H9 (cell line): ENCODE data around the gene CALCOCO1. TPM values are rescaled to one million over a fixed set of nuclear protein-coding genes. Genes with fewer than 3 reads are reported as not detected.

Experiments used
- DNase-seq: peaks from one replicate; pipeline ENCODE4 v3.0.0-alpha.2; 2017
- H2AFZ ChIP-seq: one replicate; pipeline ENCODE4 v1.6.1; 2013; ENCODE audit warnings: mild to moderate bottlenecking, low read length, control low read depth, moderate library complexity
- H2AK5ac ChIP-seq: 2 replicates; pipeline ENCODE4 v1.6.1; 2013; ENCODE audit warnings: low read length, control low read depth, mixed read lengths; ENCODE audit not compliant: insufficient read length
- H2BK120ac ChIP-seq: one replicate; pipeline ENCODE4 v1.6.1; 2013; ENCODE audit warnings: low read depth, mild to moderate bottlenecking, low read length, control low read depth, inconsistent platforms; ENCODE audit not compliant: poor library complexity, severe bottlenecking
- H2BK12ac ChIP-seq: 2 replicates; pipeline ENCODE4 v1.6.1; 2013; ENCODE audit warnings: low read length, control low read depth, mixed read lengths, low read depth; ENCODE audit not compliant: insufficient read length
- H2BK15ac ChIP-seq: 2 replicates; pipeline ENCODE4 v1.6.1; 2013; ENCODE audit warnings: low read depth, low read length, control low read depth
- H2BK20ac ChIP-seq: one replicate; pipeline ENCODE4 v1.6.1; 2013; ENCODE audit warnings: low read depth, mild to moderate bottlenecking, low read length, control low read depth, inconsistent platforms; ENCODE audit not compliant: poor library complexity, severe bottlenecking
- H2BK5ac ChIP-seq: 2 replicates; pipeline ENCODE4 v1.6.1; 2013; ENCODE audit warnings: low read length, control low read depth, mixed read lengths; ENCODE audit not compliant: insufficient read length
- H3K14ac ChIP-seq: 2 replicates; pipeline ENCODE4 v1.6.1; 2013; ENCODE audit warnings: low read length, control low read depth; ENCODE audit not compliant: insufficient read depth
- H3K18ac ChIP-seq: 2 replicates; pipeline ENCODE4 v1.6.1; 2013; ENCODE audit warnings: low read depth, mild to moderate bottlenecking, mixed read lengths, low read length, control low read depth; ENCODE audit not compliant: insufficient read length
- H3K23ac ChIP-seq: 2 replicates; pipeline ENCODE4 v1.6.1; 2013; ENCODE audit warnings: low read length, control low read depth, mixed read lengths, low read depth; ENCODE audit not compliant: insufficient read length
- H3K23me2 ChIP-seq: 2 replicates; pipeline ENCODE4 v1.6.1; 2013; ENCODE audit warnings: low read depth, mild to moderate bottlenecking, mixed read lengths, low read length, control low read depth; ENCODE audit not compliant: insufficient read length, poor library complexity, severe bottlenecking
- H3K27ac ChIP-seq: 2 replicates; pipeline ENCODE4 v1.5.1; 2013; ENCODE audit warnings: low read length, control low read depth, mixed read lengths, low read depth; ENCODE audit not compliant: insufficient read length
- H3K27me3 ChIP-seq: 2 replicates; pipeline ENCODE4 v1.6.1; 2013; ENCODE audit warnings: low read length, control low read depth, inconsistent platforms; ENCODE audit not compliant: insufficient read depth
- H3K4ac ChIP-seq: 2 replicates; pipeline ENCODE4 v1.6.1; 2013; ENCODE audit warnings: low read depth, mild to moderate bottlenecking, control low read depth, inconsistent platforms, low read length, moderate library complexity
- H3K4me1 ChIP-seq: 2 replicates; pipeline ENCODE4 v1.6.1; 2013; ENCODE audit warnings: low read length, control low read depth, inconsistent platforms; ENCODE audit not compliant: insufficient read depth
- H3K4me2 ChIP-seq: 2 replicates; pipeline ENCODE4 v1.6.1; 2013; ENCODE audit warnings: low read length, control low read depth, mixed read lengths; ENCODE audit not compliant: insufficient read length, insufficient read depth
- H3K56ac ChIP-seq: 2 replicates; pipeline ENCODE4 v1.6.1; 2013; ENCODE audit warnings: low read depth, mild to moderate bottlenecking, mixed read lengths, low read length, control low read depth; ENCODE audit not compliant: insufficient read length
- H3K79me1 ChIP-seq: 2 replicates; pipeline ENCODE4 v1.6.1; 2013; ENCODE audit warnings: low read depth, mild to moderate bottlenecking, moderate library complexity, low read length, control low read depth, inconsistent platforms; ENCODE audit not compliant: insufficient read depth, poor library complexity, severe bottlenecking
- H3K79me2 ChIP-seq: 2 replicates; pipeline ENCODE4 v1.6.1; 2013; ENCODE audit warnings: low read length, control low read depth, inconsistent platforms; ENCODE audit not compliant: insufficient read depth
- H3K9ac ChIP-seq: 2 replicates; pipeline ENCODE4 v1.6.1; 2013; ENCODE audit warnings: low read length, control low read depth, mixed read lengths; ENCODE audit not compliant: insufficient read length; ENCODE audit errors: extremely low read depth
- H3K9me3 ChIP-seq: one replicate; pipeline ENCODE4 v1.6.1; 2013; ENCODE audit warnings: low read depth, low read length, inconsistent platforms; ENCODE audit not compliant: control insufficient read depth
- H3T11ph ChIP-seq: one replicate; pipeline ENCODE4 v1.6.1; 2013; ENCODE audit warnings: mild to moderate bottlenecking, low read length, control low read depth, inconsistent platforms
- H4K20me1 ChIP-seq: one replicate; pipeline ENCODE4 v1.6.1; 2013; ENCODE audit not compliant: control insufficient read depth, insufficient read length, insufficient read depth
- H4K5ac ChIP-seq: 2 replicates; pipeline ENCODE4 v1.6.1; 2013; ENCODE audit warnings: low read depth, mild to moderate bottlenecking, mixed read lengths, low read length, control low read depth; ENCODE audit not compliant: insufficient read length
- H4K8ac ChIP-seq: replicated peaks from 2 replicates; pipeline ENCODE4 v1.6.1; 2013; ENCODE audit warnings: low read length, control low read depth, mixed read lengths, low read depth; ENCODE audit not compliant: insufficient read length
- H4K91ac ChIP-seq: 2 replicates; pipeline ENCODE4 v1.6.1; 2013; ENCODE audit warnings: low read depth, mild to moderate bottlenecking, moderate library complexity, mixed read lengths, low read length, control low read depth; ENCODE audit not compliant: insufficient read length
- H3K27ac Mint-ChIP-seq, 3 experiments: 2 replicates in 2 of 3; 3 replicates in 1 of 3; pipeline ENCODE4 v1.8.0; 2020 to 2021; ENCODE audit warnings: mixed read lengths in 3 of 3, mild to moderate bottlenecking in 1 of 3, moderate library complexity in 1 of 3
- H3K27me3 Mint-ChIP-seq: 2 replicates; pipeline ENCODE4 v1.8.0; 2021; ENCODE audit warnings: low read depth, mild to moderate bottlenecking, moderate library complexity, mixed read lengths
- H3K36me3 Mint-ChIP-seq, 3 experiments: 2 replicates in 2 of 3; 3 replicates in 1 of 3; pipeline ENCODE4 v1.8.0; 2020 to 2021; ENCODE audit warnings: low read depth in 3 of 3, mixed read lengths in 3 of 3; ENCODE audit not compliant: insufficient read depth in 1 of 3
- H3K4me1 Mint-ChIP-seq, 2 experiments: 2 replicates each; pipeline ENCODE4 v1.8.0; 2020; ENCODE audit warnings: mixed read lengths in 2 of 2
- H3K4me3 Mint-ChIP-seq, 2 experiments: 2 replicates in 1 of 2; 3 replicates in 1 of 2; pipeline ENCODE4 v1.8.0; 2020 to 2021; ENCODE audit warnings: mild to moderate bottlenecking in 2 of 2, mixed read lengths in 2 of 2, moderate library complexity in 1 of 2
- H3K9me3 Mint-ChIP-seq, 2 experiments: 2 replicates in 1 of 2; 3 replicates in 1 of 2; pipeline ENCODE4 v1.8.0; 2020; ENCODE audit warnings: mild to moderate bottlenecking in 2 of 2, mixed read lengths in 2 of 2, moderate library complexity in 1 of 2
- WGBS: extraction: QIAGEN DNeasy Blood & Tissue Kit; methylation state at CpG from one replicate; pipeline ENCODE4 v1.1.7; 2013; ENCODE audit warnings: missing lambda C conversion rate, low lambda C conversion rate, mixed read lengths; ENCODE audit not compliant: insufficient read length; ENCODE audit errors: extremely low coverage; 5-methylcytosine and 5-hydroxymethylcytosine counted together
- total RNA-seq: library from RNA; stranded (reverse); gene quantifications from 2 replicates; pipeline ENCODE4 v1.2.1, GENCODE V29; 2021
- TF ChIP-seq, protein P1 (sequence below): fragments of 200-600 bp; sonication (generic); conservative IDR thresholded peaks from 3 replicates; pipeline ENCODE4 v1.8.0; 2021; ENCODE audit warnings: antibody characterized with exemption, mild to moderate bottlenecking

CALCOCO1 gene
- total RNA-seq, 1 experiment from 2014 or later, result 22.3 TPM

DNA sequence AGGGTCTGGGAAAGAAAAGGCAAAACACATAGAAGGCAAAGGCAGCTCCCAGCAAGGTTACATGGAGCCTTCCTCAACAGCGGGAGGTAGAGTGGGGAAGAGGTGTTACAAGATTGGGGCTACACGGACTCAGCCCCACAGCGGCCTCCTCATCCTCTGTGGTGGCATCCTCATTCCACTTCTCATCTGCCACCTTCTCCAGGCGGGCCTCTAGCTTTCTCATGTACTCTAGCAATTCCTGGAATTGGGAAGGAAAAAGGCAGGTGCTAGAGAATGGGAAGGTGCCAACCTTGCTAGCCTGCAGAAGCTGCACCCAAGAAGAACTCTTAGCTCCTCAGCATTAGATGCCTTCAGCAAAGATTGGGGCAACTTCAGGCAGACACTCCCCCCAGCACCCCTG lies 13.2 kb downstream of the CALCOCO1 start:
- Histone ChIP-seq H4K8ac (no peak overlapping the region), H3K9me3 (no peaks in the 10 kb centered on the region), H2AK5ac (no peak overlapping the region), H2BK20ac (no peak overlapping the region), H3K4me1 (no peaks in the 10 kb centered on the region), H3K23me2 (no peaks in the 10 kb centered on the region), H3K27me3 (no peaks in the 10 kb centered on the region), H4K5ac (no peak overlapping the region), H3K4ac (no peak overlapping the region), H4K91ac (no peak overlapping the region), H3K18ac (no peak overlapping the region), H2BK120ac (no peak overlapping the region), H4K20me1 (no peaks in the 10 kb centered on the region), H3K56ac (no peak overlapping the region), H3K79me1 (no peaks in the 10 kb centered on the region), H3K27ac (no peak overlapping the region), H3K14ac (no peak overlapping the region), H3T11ph (no peak overlapping the region), H2BK12ac (no peak overlapping the region), H3K23ac (no peak overlapping the region), H2AFZ (no peak overlapping the region), H3K79me2 (no peaks in the 10 kb centered on the region), H3K9ac (no peak overlapping the region), H2BK5ac (no peak overlapping the region), H3K4me2 (no peak overlapping the region), H2BK15ac (no peak overlapping the region)
- Mint-ChIP-seq H3K36me3 (no peaks in the 10 kb centered on the region; a peak in 3 of 7 replicates), H3K27me3 (peaks cover 13% of the 10 kb centered on the region), H3K9me3 (no peaks in the 10 kb centered on the region; a peak in 1 of 5 replicates), H3K27ac (no peak overlapping the region), H3K4me3 (no peak overlapping the region; a peak in 1 of 5 replicates), H3K4me1 (peaks cover 0 to 7% of the 10 kb centered on the region in 2 experiments; a peak in 1 of 4 replicates)
- WGBS, result no CpG with 5 or more reads among the region's 4 CpGs
- TF ChIP-seq, protein P1, sequence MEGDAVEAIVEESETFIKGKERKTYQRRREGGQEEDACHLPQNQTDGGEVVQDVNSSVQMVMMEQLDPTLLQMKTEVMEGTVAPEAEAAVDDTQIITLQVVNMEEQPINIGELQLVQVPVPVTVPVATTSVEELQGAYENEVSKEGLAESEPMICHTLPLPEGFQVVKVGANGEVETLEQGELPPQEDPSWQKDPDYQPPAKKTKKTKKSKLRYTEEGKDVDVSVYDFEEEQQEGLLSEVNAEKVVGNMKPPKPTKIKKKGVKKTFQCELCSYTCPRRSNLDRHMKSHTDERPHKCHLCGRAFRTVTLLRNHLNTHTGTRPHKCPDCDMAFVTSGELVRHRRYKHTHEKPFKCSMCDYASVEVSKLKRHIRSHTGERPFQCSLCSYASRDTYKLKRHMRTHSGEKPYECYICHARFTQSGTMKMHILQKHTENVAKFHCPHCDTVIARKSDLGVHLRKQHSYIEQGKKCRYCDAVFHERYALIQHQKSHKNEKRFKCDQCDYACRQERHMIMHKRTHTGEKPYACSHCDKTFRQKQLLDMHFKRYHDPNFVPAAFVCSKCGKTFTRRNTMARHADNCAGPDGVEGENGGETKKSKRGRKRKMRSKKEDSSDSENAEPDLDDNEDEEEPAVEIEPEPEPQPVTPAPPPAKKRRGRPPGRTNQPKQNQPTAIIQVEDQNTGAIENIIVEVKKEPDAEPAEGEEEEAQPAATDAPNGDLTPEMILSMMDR, result no peak
- DNase-seq, result no peak
